ENCODE measurements around the gene ADH1B.

Gene ADH1B

GRCh38 chr4:99282731-99283130 is 38.5 kb downstream of the ADH1B start:
- Histone ChIP-seq H3K36me3 (ENCODE audit: control insufficient read depth, insufficient read depth, low read length) (no peaks in the 10 kb centered on the region), H3K4me3 (replicated peaks; ENCODE audit: low read depth, low read length) (no peak overlapping the region), H3K27me3 (replicated peaks; ENCODE audit: control insufficient read depth, insufficient read depth, low read length) (no peaks in the 10 kb centered on the region)
- TF ChIP-seq, protein P1, sequence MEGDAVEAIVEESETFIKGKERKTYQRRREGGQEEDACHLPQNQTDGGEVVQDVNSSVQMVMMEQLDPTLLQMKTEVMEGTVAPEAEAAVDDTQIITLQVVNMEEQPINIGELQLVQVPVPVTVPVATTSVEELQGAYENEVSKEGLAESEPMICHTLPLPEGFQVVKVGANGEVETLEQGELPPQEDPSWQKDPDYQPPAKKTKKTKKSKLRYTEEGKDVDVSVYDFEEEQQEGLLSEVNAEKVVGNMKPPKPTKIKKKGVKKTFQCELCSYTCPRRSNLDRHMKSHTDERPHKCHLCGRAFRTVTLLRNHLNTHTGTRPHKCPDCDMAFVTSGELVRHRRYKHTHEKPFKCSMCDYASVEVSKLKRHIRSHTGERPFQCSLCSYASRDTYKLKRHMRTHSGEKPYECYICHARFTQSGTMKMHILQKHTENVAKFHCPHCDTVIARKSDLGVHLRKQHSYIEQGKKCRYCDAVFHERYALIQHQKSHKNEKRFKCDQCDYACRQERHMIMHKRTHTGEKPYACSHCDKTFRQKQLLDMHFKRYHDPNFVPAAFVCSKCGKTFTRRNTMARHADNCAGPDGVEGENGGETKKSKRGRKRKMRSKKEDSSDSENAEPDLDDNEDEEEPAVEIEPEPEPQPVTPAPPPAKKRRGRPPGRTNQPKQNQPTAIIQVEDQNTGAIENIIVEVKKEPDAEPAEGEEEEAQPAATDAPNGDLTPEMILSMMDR (IDR thresholded peaks at IDR 0.05; ENCODE audit: insufficient read depth, low read length, poor library complexity, severe bottlenecking), result no peak
- no peak for DNase-seq (ENCODE audit: extremely low read depth, insufficient read length)

- H3K27me3 ChIP-seq (replicated peaks; ENCODE audit: control insufficient read depth, insufficient read depth, low read length), result no peaks in the 10 kb centered on the region
- no peak for DNase-seq (ENCODE audit: extremely low read depth, insufficient read length)
- no peak overlapping the region for H3K4me3 ChIP-seq (replicated peaks; ENCODE audit: low read depth, low read length)
- TF ChIP-seq, protein P1 (IDR thresholded peaks at IDR 0.05; ENCODE audit: insufficient read depth, low read length, poor library complexity, severe bottlenecking), result no peak
- H3K36me3 ChIP-seq (ENCODE audit: control insufficient read depth, insufficient read depth, low read length), result no peaks in the 10 kb centered on the region
Measured at GRCh38 chr4:99281261-99281660, 39.9 kb downstream of the ADH1B start.

DNA sequence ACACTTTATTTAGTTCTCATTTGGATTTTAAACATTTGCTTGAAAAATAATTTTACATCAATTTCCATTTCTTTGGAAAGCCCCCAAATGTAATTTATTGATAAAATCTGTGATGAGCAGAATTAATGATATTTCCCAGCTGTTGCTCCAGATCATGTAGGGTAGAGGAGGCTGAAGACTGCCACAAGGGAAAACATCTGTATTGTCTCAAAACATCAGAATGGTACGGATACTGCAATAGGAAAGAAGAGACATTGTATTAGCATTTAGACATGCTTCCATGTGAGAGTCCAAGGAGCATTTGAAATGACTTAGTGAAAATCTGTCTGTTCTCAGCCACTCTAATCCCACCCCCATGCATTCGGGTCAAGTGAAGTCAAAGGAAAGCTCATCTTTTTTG is 44.8 kb downstream of the ADH1B start:
- no peak for DNase-seq (ENCODE audit: extremely low read depth, insufficient read length)
- Histone ChIP-seq H3K36me3 (ENCODE audit: control insufficient read depth, insufficient read depth, low read length) (no peaks in the 10 kb centered on the region), H3K4me3 (replicated peaks; ENCODE audit: low read depth, low read length) (no peak overlapping the region), H3K27me3 (replicated peaks; ENCODE audit: control insufficient read depth, insufficient read depth, low read length) (no peaks in the 10 kb centered on the region)
- TF ChIP-seq, protein P1 (IDR thresholded peaks at IDR 0.05; ENCODE audit: insufficient read depth, low read length, poor library complexity, severe bottlenecking), result no peak

GRCh38 chr4:99275885-99276284 is 45.3 kb downstream of the ADH1B start:
- H3K27me3 ChIP-seq (replicated peaks; ENCODE audit: control insufficient read depth, insufficient read depth, low read length), result no peaks in the 10 kb centered on the region
- TF ChIP-seq, protein P1 (IDR thresholded peaks at IDR 0.05; ENCODE audit: insufficient read depth, low read length, poor library complexity, severe bottlenecking), result no peak
- no peaks in the 10 kb centered on the region for H3K36me3 ChIP-seq (ENCODE audit: control insufficient read depth, insufficient read depth, low read length)
- no peak for DNase-seq (ENCODE audit: extremely low read depth, insufficient read length)
- no peak overlapping the region for H3K4me3 ChIP-seq (replicated peaks; ENCODE audit: low read depth, low read length)

GRCh38 chr4:99275050-99275449 is 46.2 kb downstream of the ADH1B start:
- TF ChIP-seq, protein P1 (IDR thresholded peaks at IDR 0.05; ENCODE audit: insufficient read depth, low read length, poor library complexity, severe bottlenecking), result no peak
- Histone ChIP-seq H3K4me3 (replicated peaks; ENCODE audit: low read depth, low read length) (no peak overlapping the region), H3K27me3 (replicated peaks; ENCODE audit: control insufficient read depth, insufficient read depth, low read length) (no peaks in the 10 kb centered on the region), H3K36me3 (ENCODE audit: control insufficient read depth, insufficient read depth, low read length) (no peaks in the 10 kb centered on the region)
- no peak for DNase-seq (ENCODE audit: extremely low read depth, insufficient read length)

DNA sequence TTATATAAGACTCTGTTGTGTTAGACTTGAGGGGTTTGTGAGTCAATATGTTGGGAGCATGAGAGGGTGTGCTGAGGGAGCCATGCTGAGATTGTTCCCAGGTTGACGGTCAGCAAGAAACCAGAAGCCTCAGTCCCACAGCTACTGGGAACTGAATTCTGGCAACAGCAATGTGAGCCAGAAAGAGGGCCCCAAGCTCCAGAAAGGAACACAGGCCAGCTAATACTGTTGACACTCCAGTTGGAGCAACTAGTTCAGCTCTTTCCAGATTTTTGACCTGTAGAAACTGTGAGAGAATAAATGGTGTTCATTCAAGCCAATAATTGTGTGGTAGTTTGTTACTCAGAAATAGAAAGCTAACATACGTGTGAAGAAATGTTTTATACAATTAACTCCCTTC is 47.5 kb downstream of the ADH1B start:
- no peaks in the 10 kb centered on the region for H3K36me3 ChIP-seq (ENCODE audit: control insufficient read depth, insufficient read depth, low read length)
- no peak for DNase-seq (ENCODE audit: extremely low read depth, insufficient read length)
- no peak overlapping the region for H3K4me3 ChIP-seq (replicated peaks; ENCODE audit: low read depth, low read length)
- no peaks in the 10 kb centered on the region for H3K27me3 ChIP-seq (replicated peaks; ENCODE audit: control insufficient read depth, insufficient read depth, low read length)
- TF ChIP-seq, protein P1 (IDR thresholded peaks at IDR 0.05; ENCODE audit: insufficient read depth, low read length, poor library complexity, severe bottlenecking), result no peak
